Prostate gland (tissue), 2 donors: ENCODE results near the gene TMEM123. TPM values are rescaled to one million over a fixed set of nuclear protein-coding genes. Genes with fewer than 3 reads are reported as not detected.

Experiments used
- DNase-seq: peaks from one replicate; pipeline ENCODE4 v3.0.0-alpha.2; 2019; ENCODE audit warnings: low spot score
- H3K27ac ChIP-seq, 2 donors: fragments of 200-600 bp; sonication (generic); 2 replicates each; pipeline ENCODE4 v1.5.1; 2017 to 2019
- H3K27me3 ChIP-seq: fragments of 200-600 bp; sonication (generic); replicated peaks from 2 replicates; pipeline ENCODE4 v1.5.1; 2019; ENCODE audit not compliant: insufficient read depth
- H3K36me3 ChIP-seq, 2 donors: fragments of 200-600 bp; sonication (generic); 1 replicate in 1 of 2; 2 replicates in 1 of 2; pipeline versions ENCODE4 v1.5.1 to v1.8.1; 2017 to 2019
- H3K4me1 ChIP-seq: fragments of 200-600 bp; sonication (generic); replicated peaks from 2 replicates; pipeline ENCODE4 v1.5.1; 2019
- H3K4me3 ChIP-seq, 2 donors: fragments of 200-600 bp; sonication (generic); 2 replicates each; pipeline ENCODE4 v1.5.1; 2017 to 2019
- H3K9me3 ChIP-seq: fragments of 200-600 bp; sonication (generic); 2 replicates; pipeline ENCODE4 v1.5.1; 2017
- POLR2A ChIP-seq: fragments of 450-650 bp; IDR thresholded peaks from one replicate; pipeline ENCODE4 v1.6.1; 2016; ENCODE audit warnings: antibody characterized with exemption, mild to moderate bottlenecking
- POLR2AphosphoS5 ChIP-seq: sonication (generic); formaldehyde crosslinking; IDR thresholded peaks from one replicate; pipeline ENCODE4 v1.6.1; 2017; ENCODE audit warnings: antibody characterized with exemption
- WGBS: methylation state at CpG from one replicate; pipeline ENCODE4 v1.1.5; 2018; 5-methylcytosine and 5-hydroxymethylcytosine counted together
- intact Hi-C: fragments of 100-400 bp; cut with DNase I; formaldehyde crosslinking; loops from one replicate; pipeline ENCODE4 v1.14.2; 2022
- total RNA-seq, 2 donors: library from RNA; depleted of rRNA; stranded (reverse); fragments of >200 nt; gene quantifications; one replicate each; pipeline ENCODE4 v1.1.0, GENCODE V29; 2016
- TF ChIP-seq, protein P1 (sequence below), 4 experiments: fragments of 200-600 bp in 2 of 4; fragments of 450-650 bp in 2 of 4; sonication (generic) in 2 of 4; IDR thresholded peaks; 1 replicate in 3 of 4; 2 replicates in 1 of 4; pipeline ENCODE4 v1.5.1; 2016 to 2019; ENCODE audit warnings: antibody characterized with exemption in 4 of 4, mild to moderate bottlenecking in 2 of 4, moderate library complexity in 2 of 4

Gene TMEM123
- total RNA-seq, 2 donors from 2014 or later: 205 to 227 TPM

- TF ChIP-seq, protein P1, sequence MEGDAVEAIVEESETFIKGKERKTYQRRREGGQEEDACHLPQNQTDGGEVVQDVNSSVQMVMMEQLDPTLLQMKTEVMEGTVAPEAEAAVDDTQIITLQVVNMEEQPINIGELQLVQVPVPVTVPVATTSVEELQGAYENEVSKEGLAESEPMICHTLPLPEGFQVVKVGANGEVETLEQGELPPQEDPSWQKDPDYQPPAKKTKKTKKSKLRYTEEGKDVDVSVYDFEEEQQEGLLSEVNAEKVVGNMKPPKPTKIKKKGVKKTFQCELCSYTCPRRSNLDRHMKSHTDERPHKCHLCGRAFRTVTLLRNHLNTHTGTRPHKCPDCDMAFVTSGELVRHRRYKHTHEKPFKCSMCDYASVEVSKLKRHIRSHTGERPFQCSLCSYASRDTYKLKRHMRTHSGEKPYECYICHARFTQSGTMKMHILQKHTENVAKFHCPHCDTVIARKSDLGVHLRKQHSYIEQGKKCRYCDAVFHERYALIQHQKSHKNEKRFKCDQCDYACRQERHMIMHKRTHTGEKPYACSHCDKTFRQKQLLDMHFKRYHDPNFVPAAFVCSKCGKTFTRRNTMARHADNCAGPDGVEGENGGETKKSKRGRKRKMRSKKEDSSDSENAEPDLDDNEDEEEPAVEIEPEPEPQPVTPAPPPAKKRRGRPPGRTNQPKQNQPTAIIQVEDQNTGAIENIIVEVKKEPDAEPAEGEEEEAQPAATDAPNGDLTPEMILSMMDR (IDR thresholded peaks at IDR 0.05): no peak
- TF ChIP-seq POLR2A: no peak
- TF ChIP-seq POLR2AphosphoS5: no peak
- no peak overlapping the region for H3K27ac ChIP-seq
- H3K4me3 ChIP-seq: no peak overlapping the region
- no peaks in the 10 kb centered on the region for H3K9me3 ChIP-seq
- no peak for DNase-seq
- 0% methylated on average over 1 of the region's 1 CpG for WGBS
- peaks cover 6% of the 10 kb centered on the region for H3K4me1 ChIP-seq
- no peaks in the 10 kb centered on the region for H3K27me3 ChIP-seq
- intact Hi-C loops: no loop called here
- H3K36me3 ChIP-seq: no peaks in the 10 kb centered on the region
These were observed 25.5 kb downstream of the TMEM123 start for GRCh38 chr11:102427068-102427467.

DNA sequence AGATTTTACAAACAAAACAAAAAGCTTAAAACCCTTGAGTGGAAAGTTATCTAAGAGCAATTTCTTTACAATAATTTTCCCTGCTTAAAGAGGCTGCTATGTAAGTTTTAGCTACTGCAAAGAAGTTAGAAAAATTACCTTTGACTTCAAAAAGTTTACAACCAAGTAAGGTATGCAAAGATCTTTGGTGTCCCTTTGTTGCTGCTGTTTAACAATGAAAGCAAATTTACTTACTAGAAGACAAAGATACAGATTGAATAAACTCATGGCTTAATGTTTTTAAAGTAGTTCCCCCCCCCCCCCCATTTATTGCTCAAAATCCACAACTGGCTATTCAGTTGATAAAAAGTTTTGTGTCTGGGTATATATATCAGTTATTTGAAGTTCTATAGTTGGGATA is 26.0 kb downstream of the TMEM123 start:
- H3K4me1 ChIP-seq: peaks cover 6% of the 10 kb centered on the region
- no peak for DNase-seq
- intact Hi-C loops: no loop called here
- H3K9me3 ChIP-seq: no peaks in the 10 kb centered on the region
- no peaks in the 10 kb centered on the region for H3K36me3 ChIP-seq
- no peak for TF ChIP-seq POLR2AphosphoS5
- TF ChIP-seq, protein P1 (IDR thresholded peaks at IDR 0.05): no peak
- no peak for TF ChIP-seq POLR2A
- no peak overlapping the region for H3K4me3 ChIP-seq
- H3K27me3 ChIP-seq: no peaks in the 10 kb centered on the region
- H3K27ac ChIP-seq: no peak overlapping the region

DNA sequence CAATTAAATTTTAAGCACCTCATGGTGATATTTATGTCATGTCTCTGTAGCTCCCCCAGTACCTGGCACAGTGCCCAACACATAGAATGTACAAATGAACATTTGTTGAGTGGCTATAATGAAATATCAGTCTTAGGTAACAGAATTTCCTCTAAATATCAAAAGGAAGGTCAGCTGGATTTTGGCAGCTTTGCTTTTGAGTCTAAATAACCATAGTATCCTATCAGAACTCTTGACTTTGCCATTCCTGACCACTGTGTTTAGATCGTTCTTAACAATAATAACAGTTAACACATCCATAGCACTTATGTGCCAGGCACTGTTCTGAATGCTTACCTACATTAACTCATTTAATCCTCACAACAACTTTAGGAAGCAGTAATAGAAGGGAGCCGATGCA is 26.6 kb downstream of the TMEM123 start:
- H3K9me3 ChIP-seq: no peaks in the 10 kb centered on the region
- TF ChIP-seq, protein P1 (IDR thresholded peaks at IDR 0.05): no peak
- TF ChIP-seq POLR2AphosphoS5 (no peak), POLR2A (no peak)
- H3K4me3 ChIP-seq: no peak overlapping the region
- peaks cover 6% of the 10 kb centered on the region for H3K4me1 ChIP-seq
- H3K27ac ChIP-seq: no peak overlapping the region
- no peaks in the 10 kb centered on the region for H3K36me3 ChIP-seq
- H3K27me3 ChIP-seq: no peaks in the 10 kb centered on the region
- WGBS: 39% methylated on average over 2 of the region's 2 CpGs
- no peak for DNase-seq
- intact Hi-C loops: no loop called here

DNA sequence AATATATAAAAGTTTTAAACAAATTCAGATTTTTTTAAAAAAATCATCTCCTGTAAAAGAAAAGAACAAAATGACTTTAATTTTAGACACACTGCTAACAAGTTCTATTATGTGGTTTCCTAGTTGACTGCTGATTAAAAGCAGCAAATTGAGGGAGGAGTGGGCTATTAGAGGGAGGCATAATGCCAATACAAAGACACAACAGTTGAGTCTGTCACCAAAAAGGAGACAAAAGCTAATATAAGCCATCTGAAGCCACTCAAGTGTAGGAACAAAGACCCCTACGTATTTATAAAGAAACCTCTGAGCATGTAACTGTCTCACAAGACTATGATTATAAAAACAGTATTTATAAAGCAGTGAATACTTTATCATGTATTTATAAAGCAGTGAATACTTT is 28.6 kb downstream of the TMEM123 start:
- Histone ChIP-seq H3K27ac (no peak overlapping the region), H3K4me3 (no peak overlapping the region), H3K27me3 (no peaks in the 10 kb centered on the region), H3K36me3 (no peaks in the 10 kb centered on the region), H3K9me3 (no peaks in the 10 kb centered on the region), H3K4me1 (no peaks in the 10 kb centered on the region)
- no peak for DNase-seq
- TF ChIP-seq POLR2AphosphoS5 (no peak), POLR2A (no peak)
- TF ChIP-seq, protein P1 (IDR thresholded peaks at IDR 0.05): no peak
- 72% methylated on average over 1 of the region's 1 CpG for WGBS
- intact Hi-C loops: no loop called here

GRCh38 chr11:102422817-102423712 is 29.5 kb downstream of the TMEM123 start:
- H3K9me3 ChIP-seq: no peaks in the 10 kb centered on the region
- no peak overlapping the region for H3K4me3 ChIP-seq
- TF ChIP-seq POLR2A: no peak
- no peak for TF ChIP-seq POLR2AphosphoS5
- TF ChIP-seq, protein P1 (IDR thresholded peaks at IDR 0.05): no peak
- WGBS: 68% methylated on average over 4 of the region's 4 CpGs
- no peaks in the 10 kb centered on the region for H3K4me1 ChIP-seq
- H3K36me3 ChIP-seq: no peaks in the 10 kb centered on the region
- no peaks in the 10 kb centered on the region for H3K27me3 ChIP-seq
- intact Hi-C loops: no loop called here
- no peak overlapping the region for H3K27ac ChIP-seq
- DNase-seq: no peak
